ENCODE data around the gene NABP1.
"Not testable (repeated sequence)": the region's sequence is repeated elsewhere in the genome, so short reads cannot be mapped to it uniquely, and the experiment has no call there.

The NABP1 gene

GRCh38 chr2:191677646-191678436, at the start of gene NABP1:
NABP1 (plus strand) TSS chr2:191678136; CDS start chr2:191678615, 479 bp downstream.
- DNase-seq (ENCODE audit: low read depth in 2 of 2, low spot score in 1 of 2), result peak; percentile 97 to 98

GRCh38 chr2:191629001-191629453, 48.9 kb upstream of the NABP1 start:
- DNase-seq (ENCODE audit: low read depth in 2 of 2, low spot score in 1 of 2), result no peak

GRCh38 chr2:191629976-191630712, 47.8 kb upstream of the NABP1 start:
- DNase-seq (ENCODE audit: low read depth in 2 of 2, low spot score in 1 of 2), result no peak

- no peak for DNase-seq (ENCODE audit: low read depth in 2 of 2, low spot score in 1 of 2)
Measured at GRCh38 chr2:191631754-191632153, 46.2 kb upstream of the NABP1 start.

GRCh38 chr2:191632426-191632825, 45.5 kb upstream of the NABP1 start:
- no peak for DNase-seq (ENCODE audit: low read depth in 2 of 2, low spot score in 1 of 2)

GRCh38 chr2:191634791-191635190, 43.1 kb upstream of the NABP1 start:
- DNase-seq (ENCODE audit: low read depth in 2 of 2, low spot score in 1 of 2), result no peak

GRCh38 chr2:191635333-191636234, 42.4 kb upstream of the NABP1 start:
- no peak for DNase-seq (ENCODE audit: low read depth in 2 of 2, low spot score in 1 of 2)

GRCh38 chr2:191636235-191636543, 41.7 kb upstream of the NABP1 start:
- no peak for DNase-seq (ENCODE audit: low read depth in 2 of 2, low spot score in 1 of 2)

GRCh38 chr2:191636586-191636985, 41.4 kb upstream of the NABP1 start:
- no peak for DNase-seq (ENCODE audit: low read depth in 2 of 2, low spot score in 1 of 2)

- DNase-seq (ENCODE audit: low read depth in 2 of 2, low spot score in 1 of 2), result no peak
Measured at GRCh38 chr2:191637182-191638078, 40.5 kb upstream of the NABP1 start.

GRCh38 chr2:191638079-191638801, 39.7 kb upstream of the NABP1 start:
- DNase-seq (ENCODE audit: low read depth in 2 of 2, low spot score in 1 of 2), result no peak

GRCh38 chr2:191638802-191639172, 39.1 kb upstream of the NABP1 start:
- no peak for DNase-seq (ENCODE audit: low read depth in 2 of 2, low spot score in 1 of 2)

- no peak for DNase-seq (ENCODE audit: low read depth in 2 of 2, low spot score in 1 of 2)
Measured at GRCh38 chr2:191641609-191642008, 36.3 kb upstream of the NABP1 start.

GRCh38 chr2:191642541-191642940, 35.4 kb upstream of the NABP1 start:
- no peak for DNase-seq (ENCODE audit: low read depth in 2 of 2, low spot score in 1 of 2)

GRCh38 chr2:191643429-191643828, 34.5 kb upstream of the NABP1 start:
- no peak for DNase-seq (ENCODE audit: low read depth in 2 of 2, low spot score in 1 of 2)

GRCh38 chr2:191644613-191645012, 33.3 kb upstream of the NABP1 start:
- DNase-seq (ENCODE audit: low read depth in 2 of 2, low spot score in 1 of 2), result not testable (repeated sequence)

- no peak for DNase-seq (ENCODE audit: low read depth in 2 of 2, low spot score in 1 of 2)
Measured at GRCh38 chr2:191645032-191645431, 32.9 kb upstream of the NABP1 start.

- DNase-seq (ENCODE audit: low read depth in 2 of 2, low spot score in 1 of 2), result no peak
Measured at GRCh38 chr2:191645434-191646162, 32.3 kb upstream of the NABP1 start.
